ENCODE results near the gene PCSK1N.

DNA sequence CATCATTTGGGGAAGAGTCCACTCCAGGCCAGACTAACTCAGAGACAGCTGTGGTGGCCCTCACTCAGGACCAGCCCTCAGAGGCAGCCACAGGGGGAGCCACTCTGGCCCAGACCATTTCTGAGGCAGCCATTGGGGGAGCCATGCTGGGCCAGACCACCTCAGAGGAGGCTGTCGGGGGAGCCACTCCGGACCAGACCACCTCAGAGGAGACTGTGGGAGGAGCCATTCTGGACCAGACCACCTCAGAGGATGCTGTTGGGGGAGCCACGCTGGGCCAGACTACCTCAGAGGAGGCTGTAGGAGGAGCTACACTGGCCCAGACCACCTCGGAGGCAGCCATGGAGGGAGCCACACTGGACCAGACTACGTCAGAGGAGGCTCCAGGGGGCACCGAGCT lies 12.4 kb downstream of the PCSK1N start:
- no peak for TF ChIP-seq CTCF (IDR thresholded peaks at IDR 0.05)
- no peak for TF ChIP-seq POLR2A (IDR thresholded peaks at IDR 0.05)

All from right lobe of liver (tissue), 4 donors.